Rectal smooth muscle tissue (tissue), 1 donor: ENCODE measurements around the gene COL21A1.

Experiments
- H3K27ac ChIP-seq: one replicate; pipeline ENCODE4 v1.7.0; 2013; ENCODE audit warnings: low read depth, low read length, inconsistent platforms
- H3K27me3 ChIP-seq: one replicate; pipeline ENCODE4 v1.7.0; 2013; ENCODE audit warnings: low read length; ENCODE audit not compliant: control insufficient read depth, insufficient read depth
- H3K36me3 ChIP-seq: one replicate; pipeline ENCODE4 v1.7.0; 2013; ENCODE audit warnings: low read length; ENCODE audit not compliant: control insufficient read depth, insufficient read depth
- H3K4me1 ChIP-seq: one replicate; pipeline ENCODE4 v1.7.0; 2013; ENCODE audit warnings: low read length; ENCODE audit not compliant: control insufficient read depth, insufficient read depth
- H3K4me3 ChIP-seq: one replicate; pipeline ENCODE4 v1.7.0; 2013; ENCODE audit warnings: low read length
- H3K9ac ChIP-seq: one replicate; pipeline ENCODE4 v1.7.0; 2013; ENCODE audit warnings: low read length

COL21A1 gene

DNA sequence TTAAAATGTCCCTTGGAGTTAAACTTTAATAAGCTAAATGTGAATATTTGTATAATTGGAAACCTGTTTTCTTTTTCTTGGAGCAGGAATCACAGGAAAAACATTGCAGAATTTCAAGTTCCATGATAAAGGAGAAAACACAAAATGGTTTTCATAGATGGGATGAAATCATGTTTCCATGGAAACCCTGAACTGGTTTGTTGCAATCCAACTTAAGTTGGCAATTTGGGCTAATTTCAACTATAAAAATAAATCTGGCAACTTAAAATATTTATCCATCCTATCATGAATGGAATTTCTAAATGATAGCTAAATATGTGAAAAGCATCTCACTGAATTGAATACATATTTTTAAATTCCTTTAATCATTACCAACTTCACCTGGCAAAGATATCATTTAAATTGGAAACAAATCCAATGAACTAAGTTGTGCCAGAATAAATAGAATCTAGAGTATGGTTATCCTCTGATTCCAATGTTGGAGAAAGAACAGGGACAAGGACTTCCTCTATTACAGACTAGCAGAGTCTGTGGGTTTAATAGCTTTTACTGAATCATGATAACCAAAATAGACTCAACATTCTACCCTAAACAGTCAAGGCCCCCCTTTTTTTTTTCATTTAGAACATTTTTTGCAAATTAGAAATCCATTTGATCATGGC, 33.2 kb downstream of the COL21A1 start:
- H3K27ac ChIP-seq = no peak overlapping the region
- H3K4me3 ChIP-seq = no peak overlapping the region
- no peaks in the 10 kb centered on the region for H3K4me1 ChIP-seq
- no peaks in the 10 kb centered on the region for H3K36me3 ChIP-seq
- H3K9ac ChIP-seq = no peak overlapping the region
- H3K27me3 ChIP-seq = no peaks in the 10 kb centered on the region

- Histone ChIP-seq H3K4me3 (no peak overlapping the region), H3K27me3 (no peaks in the 10 kb centered on the region), H3K4me1 (no peaks in the 10 kb centered on the region), H3K9ac (no peak overlapping the region), H3K27ac (no peak overlapping the region), H3K36me3 (no peaks in the 10 kb centered on the region)
Observed at GRCh38 chr6:56211724-56212123, 35.7 kb downstream of the COL21A1 start.

DNA sequence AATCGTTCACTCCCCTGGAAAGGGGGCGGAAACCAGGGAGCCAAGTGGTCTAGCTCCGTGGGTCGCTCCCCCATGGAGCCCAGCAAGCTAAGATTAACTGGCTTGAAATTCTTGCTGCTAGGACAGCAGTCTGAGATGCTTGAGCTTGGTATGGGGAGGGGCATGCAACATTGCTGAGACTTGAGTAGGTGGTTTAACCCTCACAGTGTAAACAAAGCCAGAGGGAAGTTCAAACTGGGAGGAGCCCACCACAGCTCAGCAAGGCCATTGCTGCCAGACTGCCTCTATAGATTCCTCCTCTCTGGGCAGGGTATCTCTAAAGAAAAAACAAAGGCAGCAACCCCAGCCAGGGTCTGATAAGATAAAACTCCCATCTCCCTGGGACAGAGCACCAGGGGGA, 43.2 kb downstream of the COL21A1 start:
- no peak overlapping the region for H3K4me3 ChIP-seq
- H3K27ac ChIP-seq = no peak overlapping the region
- H3K4me1 ChIP-seq = no peaks in the 10 kb centered on the region
- H3K9ac ChIP-seq = no peak overlapping the region
- no peaks in the 10 kb centered on the region for H3K27me3 ChIP-seq
- no peaks in the 10 kb centered on the region for H3K36me3 ChIP-seq

- Histone ChIP-seq H3K27ac (no peak overlapping the region), H3K27me3 (no peaks in the 10 kb centered on the region), H3K36me3 (no peaks in the 10 kb centered on the region), H3K9ac (no peak overlapping the region), H3K4me1 (no peaks in the 10 kb centered on the region), H3K4me3 (no peak overlapping the region)
Observed at GRCh38 chr6:56199956-56200355, 47.4 kb downstream of the COL21A1 start.

- H3K9ac ChIP-seq = no peak overlapping the region
Observed at GRCh38 chr6:56193846-56194245, 53.5 kb downstream of the COL21A1 start.

DNA sequence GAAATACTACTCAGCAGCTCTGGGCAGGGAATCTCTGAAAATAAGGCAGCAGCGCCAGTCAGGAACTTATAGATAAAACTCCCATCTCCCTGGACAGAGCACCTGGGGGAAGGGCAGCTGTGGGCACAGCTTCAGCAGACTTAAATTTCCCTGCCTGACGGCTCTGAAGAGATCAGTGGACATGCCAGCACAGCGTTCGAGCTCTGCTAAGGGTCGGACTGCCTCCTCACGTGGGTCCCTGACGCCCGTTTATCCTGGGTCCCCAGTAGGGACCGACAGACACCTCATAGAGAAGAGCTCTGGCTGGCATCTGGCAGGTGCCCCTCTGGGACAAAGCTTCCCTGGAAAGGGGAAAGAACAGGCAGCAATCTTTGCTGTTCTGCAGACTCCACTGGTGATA, 59.0 kb downstream of the COL21A1 start:
- H3K36me3 ChIP-seq = no peaks in the 10 kb centered on the region
- no peaks in the 10 kb centered on the region for H3K4me1 ChIP-seq
- H3K4me3 ChIP-seq = no peak overlapping the region
- H3K9ac ChIP-seq = no peak overlapping the region
- H3K27ac ChIP-seq = no peak overlapping the region
- H3K27me3 ChIP-seq = no peaks in the 10 kb centered on the region

More at GRCh38 chr6:56193846-56194245, 53.5 kb downstream of the COL21A1 start:
- no peaks in the 10 kb centered on the region for H3K36me3 ChIP-seq
- no peak overlapping the region for H3K27ac ChIP-seq
- no peak overlapping the region for H3K4me3 ChIP-seq
- H3K27me3 ChIP-seq = no peaks in the 10 kb centered on the region
- H3K4me1 ChIP-seq = no peaks in the 10 kb centered on the region

- Histone ChIP-seq H3K36me3 (no peaks in the 10 kb centered on the region), H3K4me1 (no peaks in the 10 kb centered on the region), H3K4me3 (no peak overlapping the region), H3K27me3 (no peaks in the 10 kb centered on the region), H3K27ac (no peak overlapping the region), H3K9ac (no peak overlapping the region)
Observed at GRCh38 chr6:56187686-56188085, 59.7 kb downstream of the COL21A1 start.

- Histone ChIP-seq H3K27ac (no peak overlapping the region), H3K36me3 (no peaks in the 10 kb centered on the region), H3K4me3 (no peak overlapping the region), H3K27me3 (no peaks in the 10 kb centered on the region), H3K9ac (no peak overlapping the region), H3K4me1 (no peaks in the 10 kb centered on the region)
Observed at GRCh38 chr6:56176741-56177140, 70.6 kb downstream of the COL21A1 start.

DNA sequence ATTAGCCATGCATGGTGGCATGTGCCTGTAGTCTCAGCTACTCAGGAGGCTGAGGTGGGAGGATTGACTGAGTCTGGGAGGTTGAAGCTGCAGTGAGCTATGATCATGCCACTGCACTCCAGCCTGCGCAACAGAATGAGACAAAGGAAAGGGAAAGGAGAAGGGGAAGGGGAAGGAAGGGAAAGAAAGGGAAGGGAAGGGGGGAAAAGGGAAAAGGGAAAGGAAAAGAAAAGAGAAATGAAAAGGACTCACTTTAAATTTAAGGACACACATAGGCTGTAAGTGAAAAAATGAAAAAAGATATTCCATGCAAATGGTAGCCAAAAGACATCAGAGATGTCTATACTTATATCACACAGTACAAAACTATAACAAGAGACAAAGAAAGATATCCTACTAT, 74.2 kb downstream of the COL21A1 start:
- no peaks in the 10 kb centered on the region for H3K4me1 ChIP-seq
- no peak overlapping the region for H3K4me3 ChIP-seq
- H3K27ac ChIP-seq = no peak overlapping the region
- no peak overlapping the region for H3K9ac ChIP-seq
- H3K27me3 ChIP-seq = no peaks in the 10 kb centered on the region
- H3K36me3 ChIP-seq = no peaks in the 10 kb centered on the region

DNA sequence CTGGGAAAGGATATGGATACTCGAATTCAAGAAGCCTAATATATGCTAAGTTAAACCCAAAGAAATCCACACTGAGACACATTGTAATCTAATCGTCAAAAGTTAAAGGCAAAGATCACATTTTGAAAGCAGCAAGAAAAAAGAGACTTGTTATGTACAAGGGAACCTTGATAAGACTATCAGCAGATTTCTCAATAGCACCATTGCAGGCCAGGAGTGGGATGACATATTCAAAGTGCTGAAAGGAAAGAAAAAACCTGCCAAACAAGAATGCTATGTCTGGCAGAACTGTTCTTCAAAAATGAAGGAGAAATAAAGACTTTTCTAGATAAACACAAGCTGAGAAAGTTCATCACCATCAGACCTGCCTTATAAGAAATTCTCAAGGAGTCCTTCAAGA, 75.2 kb downstream of the COL21A1 start:
- H3K27me3 ChIP-seq = no peaks in the 10 kb centered on the region
- H3K4me3 ChIP-seq = no peak overlapping the region
- no peaks in the 10 kb centered on the region for H3K4me1 ChIP-seq
- no peak overlapping the region for H3K9ac ChIP-seq
- no peak overlapping the region for H3K27ac ChIP-seq
- no peaks in the 10 kb centered on the region for H3K36me3 ChIP-seq

DNA sequence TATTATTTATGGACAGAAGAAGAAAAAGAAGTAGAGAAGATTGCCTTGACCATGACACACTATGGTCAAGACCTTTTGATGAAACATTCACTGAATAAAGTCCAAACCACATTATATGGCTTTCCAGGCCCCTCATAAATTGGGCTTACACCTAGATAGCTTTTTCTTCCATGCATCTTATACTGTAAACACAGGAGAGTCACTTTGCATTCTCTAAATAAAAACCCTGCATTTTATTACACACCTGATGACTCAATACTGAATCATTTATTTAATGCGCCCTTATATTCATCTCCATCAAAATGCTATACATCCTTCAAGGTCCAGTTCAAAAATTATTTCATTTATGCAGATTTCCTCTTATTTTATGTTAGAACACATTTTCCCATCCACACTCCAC, 78.0 kb downstream of the COL21A1 start:
- H3K36me3 ChIP-seq = no peaks in the 10 kb centered on the region
- H3K4me3 ChIP-seq = no peak overlapping the region
- H3K27me3 ChIP-seq = no peaks in the 10 kb centered on the region
- H3K9ac ChIP-seq = no peak overlapping the region
- H3K4me1 ChIP-seq = no peaks in the 10 kb centered on the region
- no peak overlapping the region for H3K27ac ChIP-seq

GRCh38 chr6:56168596-56168995, 78.8 kb downstream of the COL21A1 start:
- Histone ChIP-seq H3K9ac (no peak overlapping the region), H3K36me3 (no peaks in the 10 kb centered on the region), H3K27me3 (no peaks in the 10 kb centered on the region), H3K27ac (no peak overlapping the region), H3K4me3 (no peak overlapping the region), H3K4me1 (no peaks in the 10 kb centered on the region)

DNA sequence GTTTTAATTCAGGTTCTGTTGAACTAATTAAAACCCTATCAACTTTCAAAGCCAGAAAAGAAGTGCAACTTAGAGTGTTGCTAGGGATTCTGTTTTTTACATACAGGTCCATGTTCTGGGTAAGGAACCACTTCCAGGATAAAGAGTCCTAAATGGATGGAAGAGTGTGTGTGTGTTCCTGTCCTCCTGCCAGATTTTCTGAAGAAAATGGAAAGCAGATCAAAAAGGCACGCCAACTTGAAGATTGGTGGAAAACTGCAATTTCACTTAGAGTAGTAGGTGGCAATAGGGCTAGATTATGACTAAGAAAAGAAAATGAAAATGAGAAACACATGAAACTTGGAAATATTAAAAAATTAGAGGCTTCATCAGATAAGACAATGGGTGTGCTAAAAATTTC, 85.3 kb downstream of the COL21A1 start:
- Histone ChIP-seq H3K27ac (no peak overlapping the region), H3K36me3 (no peaks in the 10 kb centered on the region), H3K4me3 (no peak overlapping the region), H3K4me1 (no peaks in the 10 kb centered on the region), H3K9ac (no peak overlapping the region), H3K27me3 (no peaks in the 10 kb centered on the region)
